Vagina (tissue), 2 donors: ENCODE measurements around the gene RAB7B.

ENCODE experiments used
- CTCF ChIP-seq, 3 experiments: fragments of 450-650 bp in 2 of 3; fragments of 200-600 bp in 1 of 3; sonication (generic) in 1 of 3; IDR thresholded peaks; one replicate each; pipeline ENCODE4 v1.5.1; 2017 to 2019; ENCODE audit warnings: antibody characterized with exemption in 3 of 3, mild to moderate bottlenecking in 2 of 3, moderate library complexity in 2 of 3
- POLR2A ChIP-seq, 2 donors: fragments of 450-650 bp; IDR thresholded peaks; one replicate each; pipeline ENCODE4 v1.6.1; 2017; ENCODE audit warnings: antibody characterized with exemption in 2 of 2, mild to moderate bottlenecking in 2 of 2, moderate library complexity in 2 of 2
- POLR2AphosphoS5 ChIP-seq, 2 donors: sonication (generic); formaldehyde crosslinking; IDR thresholded peaks; one replicate each; pipeline ENCODE4 v1.9.0; 2017; ENCODE audit warnings: antibody characterized with exemption in 2 of 2, mild to moderate bottlenecking in 2 of 2, low read depth in 1 of 2; ENCODE audit not compliant: insufficient read depth in 1 of 2

- TF ChIP-seq CTCF (IDR thresholded peaks at IDR 0.05) (peak; percentile 93 to 98 (median 96)), POLR2A (IDR thresholded peaks at IDR 0.05) (no peak), POLR2AphosphoS5 (IDR thresholded peaks at IDR 0.05; ENCODE audit: insufficient read depth in 1 of 2, low read depth in 1 of 2) (peak in 1 of 2 donors; percentile 46)
Measured at GRCh38 chr1:205977402-205978014, 25.7 kb downstream of the RAB7B start.
